Measurements from ENCODE around the gene FDX1.
A peak's percentile ranks its signal among the peaks of the same experiment; 100 is the strongest.
"Not testable (repeated sequence)": the region's sequence is repeated elsewhere in the genome, so short reads cannot be mapped to it uniquely, and the experiment has no call there.

FDX1 gene, protein sequence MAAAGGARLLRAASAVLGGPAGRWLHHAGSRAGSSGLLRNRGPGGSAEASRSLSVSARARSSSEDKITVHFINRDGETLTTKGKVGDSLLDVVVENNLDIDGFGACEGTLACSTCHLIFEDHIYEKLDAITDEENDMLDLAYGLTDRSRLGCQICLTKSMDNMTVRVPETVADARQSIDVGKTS

GRCh38 chr11:110429731-110430266 is at the start of gene FDX1:
TSS of gene FDX1 (plus strand) at chr11:110429948. CDS start at chr11:110430121, 173 bp downstream.
- DNase-seq (ENCODE audit: low read depth): no peak

- DNase-seq (ENCODE audit: low read depth): no peak
These were observed 48.7 kb upstream of the FDX1 start for GRCh38 chr11:110380836-110381622.

- not testable (repeated sequence) for DNase-seq (ENCODE audit: low read depth)
These were observed 41.5 kb upstream of the FDX1 start for GRCh38 chr11:110388231-110388630.

DNA sequence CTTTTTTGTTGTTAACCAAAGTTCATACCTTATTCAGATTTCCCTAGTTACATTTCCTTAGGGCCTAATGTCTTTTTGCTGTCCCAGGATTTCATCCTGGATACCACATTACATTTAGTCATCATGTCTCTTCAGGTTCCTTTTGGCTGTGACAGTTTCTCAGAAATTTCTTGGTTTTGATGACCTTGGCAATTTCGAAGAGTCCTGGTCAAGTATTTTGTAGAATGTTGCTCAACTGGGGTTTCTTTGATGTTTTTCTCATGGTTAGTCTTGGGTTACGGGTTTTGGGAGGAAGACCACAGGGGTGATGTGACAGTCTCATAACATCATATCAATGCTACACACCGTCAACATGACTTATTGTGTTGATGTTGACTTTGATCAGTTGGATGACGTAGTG is 39.8 kb upstream of the FDX1 start:
- no peak for DNase-seq (ENCODE audit: low read depth)

- DNase-seq (ENCODE audit: low read depth): no peak
These were observed 37.7 kb upstream of the FDX1 start for GRCh38 chr11:110392056-110392455.

DNA sequence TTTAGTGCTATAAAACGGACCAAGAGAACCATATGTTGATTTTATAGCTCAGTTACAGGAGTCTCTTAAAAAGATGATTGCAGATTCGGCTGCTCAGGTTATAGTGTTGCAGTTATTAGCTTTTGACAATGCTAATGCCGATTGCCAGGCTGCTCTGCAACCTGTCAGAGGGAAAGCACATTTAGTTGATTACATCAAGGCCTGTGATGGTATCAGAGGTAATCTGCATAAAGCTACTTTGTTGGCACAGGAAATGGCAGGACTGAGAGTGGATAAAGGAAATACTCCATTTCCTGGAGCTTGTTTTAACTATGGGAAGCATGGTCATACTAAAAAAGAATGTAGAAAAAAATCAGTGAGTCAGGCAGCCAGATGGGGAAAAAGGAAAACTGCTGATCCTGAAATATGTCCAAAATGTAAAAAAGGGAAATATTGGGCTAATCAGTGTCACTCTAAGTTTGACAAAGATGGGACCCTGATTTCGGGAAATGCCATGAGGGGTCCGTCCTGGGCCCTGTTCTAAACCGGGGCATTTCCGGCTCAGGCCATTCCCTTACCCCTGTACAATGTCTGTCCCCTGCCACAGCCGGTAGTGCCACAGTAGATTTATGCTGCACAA is 32.0 kb upstream of the FDX1 start:
- not testable (repeated sequence) for DNase-seq (ENCODE audit: low read depth)

GRCh38 chr11:110403585-110403984 is 26.2 kb upstream of the FDX1 start:
- DNase-seq (ENCODE audit: low read depth): not testable (repeated sequence)

- not testable (repeated sequence) for DNase-seq (ENCODE audit: low read depth)
These were observed 24.1 kb upstream of the FDX1 start for GRCh38 chr11:110405636-110406035.

GRCh38 chr11:110407315-110407714 is 22.4 kb upstream of the FDX1 start:
- DNase-seq (ENCODE audit: low read depth): no peak

- no peak for DNase-seq (ENCODE audit: low read depth)
These were observed 20.6 kb upstream of the FDX1 start for GRCh38 chr11:110409174-110409573.

GRCh38 chr11:110410651-110411050 is 19.1 kb upstream of the FDX1 start:
- no peak for DNase-seq (ENCODE audit: low read depth)

GRCh38 chr11:110415081-110415480 is 14.7 kb upstream of the FDX1 start:
- no peak for DNase-seq (ENCODE audit: low read depth)

DNA sequence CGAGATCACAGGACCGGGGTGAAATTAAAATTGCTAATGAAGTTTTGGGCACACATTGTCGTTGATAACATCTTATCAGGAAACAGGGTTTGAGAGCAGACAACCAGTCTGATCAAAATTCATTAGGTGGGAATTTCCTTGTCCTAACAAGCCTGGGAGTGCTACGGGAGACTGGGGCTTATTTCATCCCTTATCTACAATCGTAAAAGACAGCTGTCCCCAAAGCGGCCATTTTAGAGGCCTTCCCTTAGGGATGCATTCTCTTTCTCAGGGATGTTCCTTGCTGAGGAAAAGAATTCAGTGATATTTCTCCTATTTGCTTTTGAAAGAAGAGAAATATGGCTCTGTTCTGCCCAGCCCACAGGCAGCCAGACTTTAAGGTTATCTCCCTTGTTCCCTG is 8.1 kb upstream of the FDX1 start:
- not testable (repeated sequence) for DNase-seq (ENCODE audit: low read depth)

DNA sequence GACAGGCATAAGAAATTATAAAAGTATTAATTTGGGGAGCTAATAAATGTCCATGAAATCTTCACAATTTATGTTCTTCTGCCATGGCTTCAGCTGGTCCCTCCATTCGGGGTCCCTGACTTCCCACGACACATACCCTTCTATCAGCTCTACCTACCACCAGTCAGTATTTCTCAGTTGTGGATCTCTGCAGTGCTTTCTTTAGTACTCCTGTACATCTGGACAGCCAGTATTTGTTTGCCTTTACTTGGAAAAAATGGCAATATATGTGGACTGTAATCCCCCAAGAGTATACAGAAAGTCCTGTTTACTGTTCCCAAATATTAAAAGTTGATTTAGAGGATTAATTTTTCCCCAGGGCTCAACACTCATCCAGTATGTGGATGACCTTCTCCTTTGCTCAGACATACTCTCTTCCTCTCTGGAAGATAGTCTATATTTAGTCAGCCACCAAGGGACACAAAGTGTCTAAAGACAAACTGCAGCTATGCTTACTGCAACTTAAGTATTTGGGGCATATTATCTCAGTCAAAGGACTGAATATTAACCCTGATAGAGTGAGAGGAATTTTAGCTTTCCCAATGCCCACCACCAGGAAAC is 7.3 kb upstream of the FDX1 start:
- no peak for DNase-seq (ENCODE audit: low read depth)

DNA sequence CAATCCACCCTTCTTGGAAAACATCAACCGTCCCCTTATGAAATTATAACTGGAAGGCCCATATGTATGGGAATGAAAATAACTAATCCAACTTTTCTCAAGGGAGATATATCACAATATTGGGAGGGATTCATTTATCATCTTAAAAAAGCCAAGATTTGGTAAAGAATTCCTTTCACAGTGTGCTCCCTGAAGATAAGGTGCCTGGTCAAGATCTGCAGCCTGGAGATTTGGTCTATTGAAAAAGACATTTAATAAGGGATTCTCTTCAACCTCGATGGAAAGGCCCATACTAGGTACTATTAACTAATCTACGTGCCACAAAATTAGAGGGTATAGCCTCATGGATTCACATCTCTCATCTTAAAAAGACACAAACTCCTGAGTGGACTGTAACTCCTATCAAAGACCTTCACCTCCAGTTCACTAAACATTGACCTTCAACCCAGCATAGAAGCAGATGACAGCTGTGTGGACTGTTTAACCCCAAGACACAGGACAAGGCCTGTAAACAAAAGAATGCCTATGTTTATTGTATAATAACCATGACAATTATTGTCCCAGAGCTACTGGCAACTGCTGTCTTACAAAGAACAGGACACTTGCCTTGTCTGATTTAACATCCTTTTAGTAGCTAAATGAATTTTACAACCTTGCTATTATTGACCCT is 4.8 kb upstream of the FDX1 start:
- DNase-seq (ENCODE audit: low read depth): no peak

- DNase-seq (ENCODE audit: low read depth): peak; percentile 72
These were observed 3.8 kb upstream of the FDX1 start for GRCh38 chr11:110425751-110426545.

GRCh38 chr11:110428040-110428439 is 1.7 kb upstream of the FDX1 start:
- DNase-seq (ENCODE audit: low read depth): no peak

- no peak for DNase-seq (ENCODE audit: low read depth)
These were observed 605 bp upstream of the FDX1 start for GRCh38 chr11:110428956-110429730.

DNA sequence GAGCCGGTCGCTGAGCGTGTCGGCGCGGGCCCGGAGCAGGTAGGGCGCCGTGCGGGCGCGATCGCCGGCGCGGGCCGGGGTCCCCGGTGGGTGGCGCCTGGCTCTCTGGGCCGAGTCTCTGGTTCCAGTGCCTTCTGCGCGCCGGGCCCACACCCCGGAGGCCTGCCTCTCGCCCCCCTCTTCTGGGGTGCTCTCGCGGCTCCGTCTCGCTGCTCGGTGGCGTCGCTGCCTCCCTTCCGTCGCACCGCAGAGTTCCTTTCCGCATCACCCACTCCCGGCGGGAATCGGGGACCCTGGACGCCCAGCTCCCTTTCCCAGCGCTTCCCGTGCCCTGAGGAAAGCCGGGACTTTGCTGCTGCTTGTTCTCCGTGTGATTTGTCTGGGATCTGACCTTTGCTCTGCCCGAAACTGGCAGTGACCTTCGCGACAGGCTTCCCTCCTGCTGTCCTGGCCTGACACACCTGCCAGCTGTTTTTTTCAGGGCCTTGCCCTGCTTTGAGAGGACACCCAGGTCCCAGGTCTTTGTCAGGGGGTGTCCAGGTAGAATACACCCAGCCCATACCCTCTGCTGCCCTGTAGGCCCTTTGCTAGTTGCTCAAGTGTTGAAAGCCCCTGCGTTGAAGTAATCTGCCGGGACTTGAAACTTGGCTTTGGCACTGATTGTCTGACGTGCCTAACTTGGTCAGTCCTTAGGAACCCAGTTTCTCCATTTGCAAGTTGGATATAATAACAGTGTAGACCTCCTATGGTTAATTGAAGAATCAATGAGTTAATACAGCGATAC is 711 bp downstream of the FDX1 start:
- DNase-seq (ENCODE audit: low read depth): no peak

Measured in HS-5 (cell line).